ENCODE measurements around the gene NELFE.
"Not testable (repeated sequence)": the region's sequence is repeated elsewhere in the genome, so short reads cannot be mapped to it uniquely, and the experiment has no call there.

DNA sequence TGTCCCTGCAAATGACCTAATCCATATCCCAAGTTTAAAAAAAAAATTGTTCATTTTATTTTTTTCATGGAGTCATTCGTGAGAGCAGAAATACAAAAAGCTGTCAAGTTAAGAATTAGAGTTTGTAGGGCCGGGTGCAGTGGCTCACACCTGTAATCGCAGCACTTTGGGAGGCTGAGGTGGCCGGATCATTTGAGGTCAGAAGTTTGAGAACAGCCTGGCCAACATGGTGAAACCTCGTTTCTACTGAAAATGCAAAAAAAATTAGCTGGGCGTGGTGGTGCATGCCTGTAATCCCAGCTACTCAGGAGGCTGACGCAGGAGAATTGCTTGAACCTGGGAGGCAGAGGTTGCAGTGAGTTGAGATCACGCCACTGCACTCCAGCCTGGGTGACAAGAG is 52.0 kb downstream of the NELFE start:
- TF ChIP-seq, protein P1, sequence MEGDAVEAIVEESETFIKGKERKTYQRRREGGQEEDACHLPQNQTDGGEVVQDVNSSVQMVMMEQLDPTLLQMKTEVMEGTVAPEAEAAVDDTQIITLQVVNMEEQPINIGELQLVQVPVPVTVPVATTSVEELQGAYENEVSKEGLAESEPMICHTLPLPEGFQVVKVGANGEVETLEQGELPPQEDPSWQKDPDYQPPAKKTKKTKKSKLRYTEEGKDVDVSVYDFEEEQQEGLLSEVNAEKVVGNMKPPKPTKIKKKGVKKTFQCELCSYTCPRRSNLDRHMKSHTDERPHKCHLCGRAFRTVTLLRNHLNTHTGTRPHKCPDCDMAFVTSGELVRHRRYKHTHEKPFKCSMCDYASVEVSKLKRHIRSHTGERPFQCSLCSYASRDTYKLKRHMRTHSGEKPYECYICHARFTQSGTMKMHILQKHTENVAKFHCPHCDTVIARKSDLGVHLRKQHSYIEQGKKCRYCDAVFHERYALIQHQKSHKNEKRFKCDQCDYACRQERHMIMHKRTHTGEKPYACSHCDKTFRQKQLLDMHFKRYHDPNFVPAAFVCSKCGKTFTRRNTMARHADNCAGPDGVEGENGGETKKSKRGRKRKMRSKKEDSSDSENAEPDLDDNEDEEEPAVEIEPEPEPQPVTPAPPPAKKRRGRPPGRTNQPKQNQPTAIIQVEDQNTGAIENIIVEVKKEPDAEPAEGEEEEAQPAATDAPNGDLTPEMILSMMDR (IDR thresholded peaks at IDR 0.05): not testable (repeated sequence)
- not testable (repeated sequence) for TF ChIP-seq POLR2A (IDR thresholded peaks at IDR 0.05)
